H1 (cell line): ENCODE results near the gene MAP6. TPM values are rescaled to one million over a fixed set of nuclear protein-coding genes. Genes with fewer than 3 reads are reported as not detected.

Source experiments
- CTCF ChIA-PET: fragments of 300-600 bp; sonication (Branson Sonifier 250); formaldehyde crosslinking; loops from one replicate; lab custom pipeline; 2021; ENCODE audit not compliant: partially characterized antibody; lab: Charles Lee
- POLR2A ChIA-PET: fragments of 300-600 bp; sonication (Branson Sonifier 250); formaldehyde crosslinking; loops from one replicate; lab custom pipeline; 2021; ENCODE audit warnings: inconsistent platforms; ENCODE audit not compliant: partially characterized antibody; lab: Charles Lee
- DNase-seq, 2 experiments: peaks; one replicate each; pipeline versions ENCODE4 v3.0.0 to v3.0.0-alpha.2; 2010 to 2022; ENCODE audit warnings: low spot score in 2 of 2, low read depth in 1 of 2, mixed read lengths in 1 of 2
- FAIRE-seq: peaks from 2 replicates; lab custom pipeline; 2011; peaks lifted over from hg19 to GRCh38; lab: Jason Lieb, UNC
- H2AFZ ChIP-seq: 2 replicates; pipeline ENCODE4 v1.8.1; 2012; ENCODE audit warnings: low read length, inconsistent platforms
- H2AK5ac ChIP-seq: 2 replicates; pipeline ENCODE4 v1.6.1; 2013; ENCODE audit warnings: low read depth, low read length
- H2BK120ac ChIP-seq: replicated peaks from 2 replicates; pipeline ENCODE3; 2013; ENCODE audit warnings: low read depth, low read length, inconsistent platforms
- H2BK12ac ChIP-seq: 2 replicates; pipeline ENCODE4 v1.6.1; 2013; ENCODE audit warnings: low read depth, low read length
- H2BK15ac ChIP-seq: 2 replicates; pipeline ENCODE4 v1.6.1; 2013; ENCODE audit warnings: low read length
- H2BK20ac ChIP-seq: 2 replicates; pipeline ENCODE4 v1.6.1; 2013; ENCODE audit warnings: low read length
- H2BK5ac ChIP-seq: 2 replicates; pipeline ENCODE4 v1.6.1; 2013; ENCODE audit warnings: low read depth, low read length
- H3K14ac ChIP-seq: 2 replicates; pipeline ENCODE4 v1.6.1; 2013; ENCODE audit warnings: inconsistent platforms; ENCODE audit not compliant: insufficient read length
- H3K18ac ChIP-seq: 2 replicates; pipeline ENCODE4 v1.6.1; 2013; ENCODE audit warnings: low read length; ENCODE audit errors: extremely low read depth
- H3K23ac ChIP-seq: 2 replicates; pipeline ENCODE4 v1.6.1; 2013; ENCODE audit warnings: inconsistent platforms; ENCODE audit not compliant: insufficient read length
- H3K23me2 ChIP-seq: 2 replicates; pipeline ENCODE4 v1.6.1; 2013; ENCODE audit warnings: low read depth, low read length
- H3K27ac ChIP-seq: 2 replicates; pipeline ENCODE4 v1.6.1; 2011; ENCODE audit warnings: low read depth, low read length, inconsistent platforms
- H3K27me3 ChIP-seq, 4 experiments: replicated peaks in 1 of 4; 1 replicate in 1 of 4; 2 replicates in 3 of 4; pipeline versions ENCODE4 v1.6.1 to v1.8.1; 2011 to 2013; ENCODE audit warnings: low read length in 3 of 4, mild to moderate bottlenecking in 3 of 4, inconsistent platforms in 2 of 4, mixed read lengths in 2 of 4, moderate library complexity in 1 of 4; ENCODE audit not compliant: control insufficient read depth in 3 of 4, insufficient read depth in 3 of 4; ENCODE audit errors: extremely low read depth in 1 of 4
- H3K36me3 ChIP-seq, 4 experiments: 2 replicates each; pipeline versions ENCODE4 v1.6.1 to v1.8.1; 2011 to 2013; ENCODE audit warnings: mild to moderate bottlenecking in 4 of 4, low read length in 3 of 4, moderate library complexity in 2 of 4, control low read depth in 1 of 4, inconsistent platforms in 1 of 4; ENCODE audit not compliant: insufficient read depth in 4 of 4, control insufficient read depth in 2 of 4
- H3K4ac ChIP-seq: replicated peaks from 2 replicates; pipeline ENCODE3; 2013; ENCODE audit warnings: low read length, low read depth, mixed read lengths, inconsistent platforms; ENCODE audit not compliant: insufficient read length
- H3K4me1 ChIP-seq, 4 experiments: replicated peaks in 1 of 4; 1 replicate in 1 of 4; 2 replicates in 3 of 4; pipeline versions ENCODE4 v1.6.1 to v1.8.1; 2011 to 2013; ENCODE audit warnings: low read length in 3 of 4, inconsistent platforms in 2 of 4, mixed read lengths in 1 of 4; ENCODE audit not compliant: insufficient read depth in 4 of 4, control insufficient read depth in 3 of 4
- H3K4me2 ChIP-seq, 2 experiments: 2 replicates each; pipeline versions ENCODE4 v1.6.1 to v1.8.1; 2011 to 2013; ENCODE audit warnings: low read depth in 2 of 2, low read length in 2 of 2, control low read depth in 1 of 2, inconsistent platforms in 1 of 2, mild to moderate bottlenecking in 1 of 2; ENCODE audit not compliant: insufficient read depth in 1 of 2
- H3K4me3 ChIP-seq, 4 experiments: fragments of 200-600, 300-600 bp in 1 of 4; sonication (generic), shearing (Covaris generic), sonication (Bioruptor Twin) in 1 of 4; 2 replicates each; pipeline versions ENCODE4 v1.5.1 to v1.8.1; 2011 to 2016; ENCODE audit warnings: low read length in 4 of 4, low read depth in 3 of 4, control low read depth in 2 of 4, inconsistent platforms in 2 of 4, mild to moderate bottlenecking in 2 of 4, mixed read lengths in 1 of 4, moderate library complexity in 1 of 4; ENCODE audit not compliant: insufficient read depth in 2 of 4; ENCODE audit errors: extremely low read depth in 1 of 4
- H3K56ac ChIP-seq: replicated peaks from 2 replicates; pipeline ENCODE3; 2013; ENCODE audit warnings: low read depth, mild to moderate bottlenecking, mixed read lengths, low read length, inconsistent platforms; ENCODE audit not compliant: insufficient read length
- H3K79me1 ChIP-seq: 2 replicates; pipeline ENCODE4 v1.6.1; 2013; ENCODE audit warnings: low read depth, low read length, control low read depth
- H3K79me2 ChIP-seq, 2 experiments: 2 replicates each; pipeline versions ENCODE4 v1.6.1 to v1.8.1; 2012 to 2013; ENCODE audit warnings: low read length in 2 of 2, mild to moderate bottlenecking in 2 of 2, inconsistent platforms in 1 of 2; ENCODE audit not compliant: insufficient read depth in 2 of 2, control insufficient read depth in 1 of 2
- H3K9ac ChIP-seq, 4 experiments: replicated peaks in 1 of 4; 1 replicate in 1 of 4; 2 replicates in 3 of 4; pipeline versions ENCODE4 v1.6.1 to v1.8.1; 2011 to 2013; ENCODE audit warnings: low read depth in 3 of 4, low read length in 3 of 4, control low read depth in 2 of 4, mild to moderate bottlenecking in 2 of 4, moderate library complexity in 2 of 4, inconsistent platforms in 1 of 4; ENCODE audit errors: extremely low read depth in 1 of 4
- H3K9me3 ChIP-seq, 2 experiments: 2 replicates each; pipeline versions ENCODE4 v1.6.1 to v1.8.1; 2012 to 2013; ENCODE audit warnings: mild to moderate bottlenecking in 2 of 2, moderate library complexity in 2 of 2, control low read depth in 1 of 2, inconsistent platforms in 1 of 2, low read depth in 1 of 2, low read length in 1 of 2, mixed read lengths in 1 of 2; ENCODE audit not compliant: insufficient read depth in 2 of 2
- H4K20me1 ChIP-seq, 2 experiments: replicated peaks in 1 of 2; 2 replicates each; pipeline versions ENCODE3 to v1.8.1; 2011 to 2013; ENCODE audit warnings: inconsistent platforms in 2 of 2, low read length in 2 of 2, mild to moderate bottlenecking in 1 of 2; ENCODE audit not compliant: insufficient read depth in 2 of 2, control insufficient read depth in 1 of 2
- H4K5ac ChIP-seq: 2 replicates; pipeline ENCODE4 v1.6.1; 2013; ENCODE audit warnings: low read length, low read depth, mixed read lengths, inconsistent platforms; ENCODE audit not compliant: insufficient read length
- H4K8ac ChIP-seq: 2 replicates; pipeline ENCODE4 v1.8.0; 2013; ENCODE audit warnings: mild to moderate bottlenecking, moderate library complexity, low read length, inconsistent platforms; ENCODE audit not compliant: insufficient read depth; ENCODE audit errors: extremely low read depth
- H4K91ac ChIP-seq: replicated peaks from 2 replicates; pipeline ENCODE3; 2013; ENCODE audit warnings: low read length, mixed read lengths, inconsistent platforms; ENCODE audit not compliant: insufficient read length
- BRCA1 ChIP-seq: IDR thresholded peaks from 2 replicates; pipeline ENCODE4 v1.6.1; 2012; ENCODE audit warnings: low read depth, low read length, improper control_type of control experiment
- GTF2F1 ChIP-seq: IDR thresholded peaks from 2 replicates; pipeline ENCODE4 v1.6.1; 2012; ENCODE audit warnings: low read depth, low read length, improper control_type of control experiment, borderline replicate concordance
- MAFK ChIP-seq: IDR thresholded peaks from 2 replicates; pipeline ENCODE4 v1.6.1; 2012; ENCODE audit warnings: low read depth, mild to moderate bottlenecking, improper control_type of control experiment, low read length
- WGBS, 2 experiments: shearing (Covaris generic) in 1 of 2; methylation state at CpG; one replicate each; pipeline versions ENCODE4 v1.1.6 to v1.1.7; 2013 to 2015; ENCODE audit warnings: low lambda C conversion rate in 2 of 2, mixed read lengths in 2 of 2, inconsistent platforms in 1 of 2, low coverage in 1 of 2, missing lambda C conversion rate in 1 of 2; ENCODE audit not compliant: insufficient replicate concordance in 2 of 2, insufficient coverage in 1 of 2, insufficient read length in 1 of 2; ENCODE audit errors: extremely low coverage in 1 of 2, missing lambda C conversion rate in 1 of 2; 5-methylcytosine and 5-hydroxymethylcytosine counted together
- polyA plus RNA-seq, 7 experiments: library from polyadenylated mRNA; depleted of rRNA in 3 of 7; stranded (reverse) in 5 of 7; unstranded in 2 of 7; fragments of >200 nt in 5 of 7; fragments of 200-250 nt in 2 of 7; gene quantifications; 1 replicate in 5 of 7; 2 replicates in 1 of 7; 4 replicates in 1 of 7; pipeline versions ENCODE4 v1.2.1 to v1.2.3, GENCODE V29; 2011 to 2013; ENCODE audit warnings: missing spikeins in 2 of 7, mixed read lengths in 2 of 7
- total RNA-seq: library from RNA; stranded (reverse); fragmentation: NEBNext Ultra II Directional; extraction: Animal tissue kit (Norgen Biotek cat#: 25700); gene quantifications from 2 replicates; pipeline ENCODE4 v1.2.1, GENCODE V29; 2021

The MAP6 gene
- total and polyA plus RNA-seq, 2 of the 8 experiments (the other 6 are each of a cell fraction or from before 2014, with no cell fraction given): 0.54 to 0.89 TPM

DNA sequence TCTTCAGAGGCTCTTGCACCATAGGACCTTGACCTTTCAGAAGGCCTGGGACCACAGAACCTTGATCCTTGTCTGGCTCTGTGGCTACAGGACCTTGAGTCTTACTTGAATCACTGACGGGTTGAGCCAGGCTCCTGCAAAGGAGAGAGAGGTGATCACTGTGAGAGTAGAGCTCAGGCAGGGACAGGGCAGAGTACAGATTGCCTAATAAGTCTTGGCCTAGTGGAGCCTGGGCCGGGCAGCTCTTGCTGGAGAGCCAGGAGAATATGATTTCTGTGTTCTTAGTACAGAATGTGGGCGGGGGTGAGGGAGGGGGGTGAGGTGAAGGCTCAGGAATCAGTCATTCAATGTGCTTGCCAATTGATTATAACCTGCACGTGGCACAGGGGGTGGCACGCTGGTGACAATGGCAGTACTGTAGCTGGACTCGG, 80.8 kb downstream of the MAP6 start:
- no peaks in the 10 kb centered on the region; the same call in 1 of the 2 replicates for H3K79me1 ChIP-seq
- WGBS, 2 experiments: 71% methylated on average over 6 of the region's 6 CpGs; no CpG with 5 or more reads in 1 of the 2 experiments

More for the DNA sequence above, 80.8 kb downstream of the MAP6 start:
- H2BK5ac ChIP-seq: no peak overlapping the region
- peaks cover 0 to 7% (median 6%) of the 10 kb centered on the region in 4 experiments; a peak in 6 of 7 replicates for H3K4me1 ChIP-seq
- no peak overlapping the region for H4K5ac ChIP-seq
- no peak overlapping the region for H2BK20ac ChIP-seq
- no peak overlapping the region for H3K14ac ChIP-seq
- H4K20me1 ChIP-seq: no peaks in the 10 kb centered on the region
- H3K27ac ChIP-seq: no peak overlapping the region
- no peaks in the 10 kb centered on the region for H3K9me3 ChIP-seq
- H3K23me2 ChIP-seq: peaks cover 3% of the 10 kb centered on the region; the same call in 1 of the 2 replicates
- no peak overlapping the region for H3K4me2 ChIP-seq
- H4K91ac ChIP-seq: no peak overlapping the region
- H3K56ac ChIP-seq: no peak overlapping the region
- no peak overlapping the region for H2AK5ac ChIP-seq
- H2BK12ac ChIP-seq: no peak overlapping the region
- H3K4ac ChIP-seq: no peak overlapping the region
- ChIA-PET POLR2A (interaction anchor here (1.2 to 35.1 kb wide), 2 partner anchors 12 to 25 kb away, joined by 3 to 1120 read pairs; partner anchors contain the start of gene SERPINH1), CTCF (interaction anchor here (0.7 to 9.3 kb wide), 3 partner anchors 11 to 57 kb away, joined by 3 to 74 read pairs (median 3); no protein-coding TSS in a partner anchor)
- no peaks in the 10 kb centered on the region for H3K36me3 ChIP-seq
- no peaks in the 10 kb centered on the region for H3K79me2 ChIP-seq
- H3K4me3 ChIP-seq: no peak overlapping the region
- H2BK120ac ChIP-seq: no peak overlapping the region
- no peak overlapping the region for H2AFZ ChIP-seq
- H3K9ac ChIP-seq: no peak overlapping the region
- H3K18ac ChIP-seq: no peak overlapping the region
- H3K23ac ChIP-seq: no peak overlapping the region
- no peak for FAIRE-seq
- H3K27me3 ChIP-seq: no peaks in the 10 kb centered on the region
- DNase-seq: no peak
- TF ChIP-seq MAFK (no peak), GTF2F1 (no peak), BRCA1 (no peak)
- TF ChIP-seq, all 59 proteins: peak for 0
- H4K8ac ChIP-seq: no peak overlapping the region
- H2BK15ac ChIP-seq: no peak overlapping the region
